ENCODE data around the gene ACTMAP.
"Not testable (repeated sequence)": the region's sequence is repeated elsewhere in the genome, so short reads cannot be mapped to it uniquely, and the experiment has no call there.

Gene ACTMAP

GRCh38 chr19:40750058-40750873 is at the start of gene ACTMAP:
TSS of gene ACTMAP (minus strand) at chr19:40750477. CDS start at chr19:40749803, 674 bp downstream.
- no peaks in the 10 kb centered on the region for H3K27me3 Mint-ChIP-seq
- peak within 1 kb of the TSS; percentile 95 for H3K4me3 Mint-ChIP-seq
- H3K36me3 Mint-ChIP-seq (ENCODE audit: low read depth), result peaks cover 31% of the 10 kb centered on the region
- H3K4me1 Mint-ChIP-seq (ENCODE audit: low read depth), result peaks cover 50% of the 10 kb centered on the region
- H3K9me3 Mint-ChIP-seq, result no peaks in the 10 kb centered on the region
- peak within 1 kb of the TSS; percentile 98 for H3K27ac Mint-ChIP-seq

- H3K27me3 Mint-ChIP-seq, result no peaks in the 10 kb centered on the region
- H3K4me1 Mint-ChIP-seq (ENCODE audit: low read depth), result peaks cover 64% of the 10 kb centered on the region
- no peaks in the 10 kb centered on the region for H3K9me3 Mint-ChIP-seq
- H3K36me3 Mint-ChIP-seq (ENCODE audit: low read depth), result peaks cover 32% of the 10 kb centered on the region
- H3K27ac Mint-ChIP-seq, result peak overlapping the region; percentile 95
- peak overlapping the region; percentile 95 for H3K4me3 Mint-ChIP-seq
These were observed 49.5 kb upstream of the ACTMAP start for GRCh38 chr19:40799558-40800338.

GRCh38 chr19:40798683-40799557 is 48.6 kb upstream of the ACTMAP start, which contains the start of gene EGLN2:
TSS of gene EGLN2 (plus strand) at chr19:40799191. CDS start at chr19:40800573, 1,382 bp downstream.
- Mint-ChIP-seq H3K27me3 (no peaks in the 10 kb centered on the region), H3K9me3 (no peaks in the 10 kb centered on the region), H3K36me3 (ENCODE audit: low read depth) (peaks cover 24% of the 10 kb centered on the region), H3K4me1 (ENCODE audit: low read depth) (peaks cover 56% of the 10 kb centered on the region), H3K4me3 (peak within 1 kb of the TSS; percentile 95), H3K27ac (peak within 1 kb of the TSS; percentile 95)

- Mint-ChIP-seq H3K27ac (peak overlapping the region; percentile 92), H3K27me3 (no peaks in the 10 kb centered on the region), H3K4me3 (peak overlapping the region; percentile 91), H3K36me3 (ENCODE audit: low read depth) (peaks cover 21% of the 10 kb centered on the region), H3K9me3 (no peaks in the 10 kb centered on the region), H3K4me1 (ENCODE audit: low read depth) (peaks cover 50% of the 10 kb centered on the region)
These were observed 47.8 kb upstream of the ACTMAP start for GRCh38 chr19:40797963-40798682.

GRCh38 chr19:40797166-40797962 is 47.1 kb upstream of the ACTMAP start:
- Mint-ChIP-seq H3K9me3 (no peaks in the 10 kb centered on the region), H3K27ac (peak overlapping the region; percentile 92), H3K4me1 (ENCODE audit: low read depth) (peaks cover 50% of the 10 kb centered on the region)

GRCh38 chr19:40791996-40792395 is 41.7 kb upstream of the ACTMAP start:
- Mint-ChIP-seq H3K4me1 (ENCODE audit: low read depth) (peaks cover 32% of the 10 kb centered on the region), H3K9me3 (no peaks in the 10 kb centered on the region), H3K27me3 (no peaks in the 10 kb centered on the region), H3K4me3 (peak overlapping the region; percentile 31), H3K27ac (peak overlapping the region; percentile 94), H3K36me3 (ENCODE audit: low read depth) (peaks cover 12% of the 10 kb centered on the region)

More at GRCh38 chr19:40797166-40797962, 47.1 kb upstream of the ACTMAP start:
- Mint-ChIP-seq H3K36me3 (ENCODE audit: low read depth) (peaks cover 20% of the 10 kb centered on the region), H3K27me3 (no peaks in the 10 kb centered on the region), H3K4me3 (peak overlapping the region; percentile 91)

GRCh38 chr19:40791349-40791748 is 41.1 kb upstream of the ACTMAP start:
- Mint-ChIP-seq H3K27ac (peak overlapping the region; percentile 94), H3K4me3 (no peak overlapping the region)

GRCh38 chr19:40786060-40787037 is 36.1 kb upstream of the ACTMAP start:
- no peaks in the 10 kb centered on the region for H3K27me3 Mint-ChIP-seq
- H3K36me3 Mint-ChIP-seq (ENCODE audit: low read depth), result peaks cover 23% of the 10 kb centered on the region
- H3K4me1 Mint-ChIP-seq (ENCODE audit: low read depth), result peaks cover 22% of the 10 kb centered on the region
- H3K27ac Mint-ChIP-seq, result no peak overlapping the region
- H3K4me3 Mint-ChIP-seq, result no peak overlapping the region
- no peaks in the 10 kb centered on the region for H3K9me3 Mint-ChIP-seq

More at GRCh38 chr19:40791349-40791748, 41.1 kb upstream of the ACTMAP start:
- Mint-ChIP-seq H3K36me3 (ENCODE audit: low read depth) (peaks cover 12% of the 10 kb centered on the region), H3K9me3 (no peaks in the 10 kb centered on the region), H3K4me1 (ENCODE audit: low read depth) (peaks cover 32% of the 10 kb centered on the region), H3K27me3 (no peaks in the 10 kb centered on the region)

GRCh38 chr19:40785526-40785925 is 35.2 kb upstream of the ACTMAP start:
- Mint-ChIP-seq H3K9me3 (no peaks in the 10 kb centered on the region), H3K4me1 (ENCODE audit: low read depth) (peaks cover 25% of the 10 kb centered on the region), H3K27ac (peak overlapping the region; percentile 49), H3K4me3 (no peak overlapping the region), H3K27me3 (no peaks in the 10 kb centered on the region), H3K36me3 (ENCODE audit: low read depth) (peaks cover 27% of the 10 kb centered on the region)

- Mint-ChIP-seq H3K4me1 (ENCODE audit: low read depth) (peaks cover 32% of the 10 kb centered on the region), H3K36me3 (ENCODE audit: low read depth) (peaks cover 29% of the 10 kb centered on the region)
- H3K9me3 Mint-ChIP-seq, H3K4me3 Mint-ChIP-seq, H3K27me3 Mint-ChIP-seq, H3K27ac Mint-ChIP-seq: not testable (repeated sequence)
These were observed 33.9 kb upstream of the ACTMAP start for GRCh38 chr19:40784146-40784545.

- no peaks in the 10 kb centered on the region for H3K27me3 Mint-ChIP-seq
- H3K4me3 Mint-ChIP-seq, result no peak overlapping the region
- H3K9me3 Mint-ChIP-seq, result no peaks in the 10 kb centered on the region
- peaks cover 29% of the 10 kb centered on the region for H3K36me3 Mint-ChIP-seq (ENCODE audit: low read depth)
- no peak overlapping the region for H3K27ac Mint-ChIP-seq
- peaks cover 36% of the 10 kb centered on the region for H3K4me1 Mint-ChIP-seq (ENCODE audit: low read depth)
These were observed 33.4 kb upstream of the ACTMAP start for GRCh38 chr19:40783711-40784110.

- H3K9me3 Mint-ChIP-seq, result no peaks in the 10 kb centered on the region
- H3K4me1 Mint-ChIP-seq (ENCODE audit: low read depth), result peaks cover 51% of the 10 kb centered on the region
- no peak overlapping the region for H3K27ac Mint-ChIP-seq
These were observed 30.9 kb upstream of the ACTMAP start for GRCh38 chr19:40781140-40781539.

More at GRCh38 chr19:40781140-40781539, 30.9 kb upstream of the ACTMAP start:
- no peaks in the 10 kb centered on the region for H3K27me3 Mint-ChIP-seq
- peaks cover 29% of the 10 kb centered on the region for H3K36me3 Mint-ChIP-seq (ENCODE audit: low read depth)
- H3K4me3 Mint-ChIP-seq, result no peak overlapping the region

Measured in stimulated activated naive CD8-positive, alpha-beta T cell treated with anti-CD3 and anti-CD28 coated beads, Interleukin-15, Interleukin-2, amounts not matched to agents 100 ng/mL and 50 ng/mL, for 24 hours (primary cell).